ENCODE data around the gene APPBP2. TPM values are rescaled to one million over a fixed set of nuclear protein-coding genes. Genes with fewer than 3 reads are reported as not detected.
"Not testable (repeated sequence)": the region's sequence is repeated elsewhere in the genome, so short reads cannot be mapped to it uniquely, and the experiment has no call there.

The APPBP2 gene
- total RNA-seq, 4 donors from 2014 or later = 24.9 to 35.4 (median 27.9) TPM

GRCh38 chr17:60495260-60495659, 30.8 kb downstream of the APPBP2 start:
- TF ChIP-seq POLR2AphosphoS5 (IDR thresholded peaks at IDR 0.05) (no peak), CTCF (IDR thresholded peaks at IDR 0.05) (no peak), POLR2A (IDR thresholded peaks at IDR 0.05; ENCODE audit: low read depth) (no peak), EP300 (IDR thresholded peaks at IDR 0.05) (no peak)
- WGBS = 100% methylated on average over 2 of the region's 2 CpGs
- Histone ChIP-seq H3K36me3 (peaks cover 20 to 88% (median 67%) of the 10 kb centered on the region in 4 donors), H3K9me3 (no peaks in the 10 kb centered on the region), H3K4me1 (peaks cover 0 to 3% (median 0%) of the 10 kb centered on the region in 4 donors), H3K4me3 (no peak overlapping the region), H3K27me3 (no peaks in the 10 kb centered on the region), H3K27ac (replicated peaks in 1 of 4) (no peak overlapping the region)
- intact Hi-C loops (cut with DNase I) = no loop called here
- DNase-seq (ENCODE audit: extremely low spot score) = no peak

- no peak overlapping the region for H3K27ac ChIP-seq (replicated peaks in 1 of 4)
- DNase-seq (ENCODE audit: extremely low spot score) = no peak
- intact Hi-C loops (cut with DNase I) = no loop called here
- H3K4me1 ChIP-seq = no peaks in the 10 kb centered on the region
- no peaks in the 10 kb centered on the region for H3K9me3 ChIP-seq
- no peak overlapping the region for H3K4me3 ChIP-seq
- TF ChIP-seq CTCF (IDR thresholded peaks at IDR 0.05) = no peak
- TF ChIP-seq EP300 (IDR thresholded peaks at IDR 0.05) = no peak
- TF ChIP-seq POLR2AphosphoS5 (IDR thresholded peaks at IDR 0.05) = no peak
- no peak for TF ChIP-seq POLR2A (IDR thresholded peaks at IDR 0.05; ENCODE audit: low read depth)
- no peaks in the 10 kb centered on the region for H3K27me3 ChIP-seq
- 95% methylated on average over 3 of the region's 3 CpGs for WGBS
- H3K36me3 ChIP-seq = peaks cover 28 to 84% (median 67%) of the 10 kb centered on the region in 4 donors
These were observed 32.2 kb downstream of the APPBP2 start for GRCh38 chr17:60493847-60494321.

GRCh38 chr17:60491771-60492170, 34.3 kb downstream of the APPBP2 start:
- H3K4me1 ChIP-seq = no peaks in the 10 kb centered on the region
- no peak overlapping the region for H3K4me3 ChIP-seq
- no peaks in the 10 kb centered on the region for H3K9me3 ChIP-seq
- intact Hi-C loops (cut with DNase I) = no loop called here
- no peak for TF ChIP-seq CTCF (IDR thresholded peaks at IDR 0.05)
- no peak for TF ChIP-seq EP300 (IDR thresholded peaks at IDR 0.05)
- no peak for TF ChIP-seq POLR2AphosphoS5 (IDR thresholded peaks at IDR 0.05)
- TF ChIP-seq POLR2A (IDR thresholded peaks at IDR 0.05; ENCODE audit: low read depth) = no peak
- H3K36me3 ChIP-seq = peaks cover 32 to 82% (median 69%) of the 10 kb centered on the region in 4 donors
- 97% methylated on average over 3 of the region's 3 CpGs for WGBS
- H3K27me3 ChIP-seq = no peaks in the 10 kb centered on the region
- DNase-seq (ENCODE audit: extremely low spot score) = no peak
- H3K27ac ChIP-seq (replicated peaks in 1 of 4) = no peak overlapping the region

- H3K9me3 ChIP-seq; DNase-seq (ENCODE audit: extremely low spot score): not testable (repeated sequence)
- H3K36me3 ChIP-seq = peaks cover 32 to 71% (median 63%) of the 10 kb centered on the region in 4 donors
These were observed 35.4 kb downstream of the APPBP2 start for GRCh38 chr17:60490594-60490993.

GRCh38 chr17:60481604-60482003, 44.4 kb downstream of the APPBP2 start:
- Histone ChIP-seq H3K4me1 (no peaks in the 10 kb centered on the region), H3K27ac (replicated peaks in 1 of 4) (no peak overlapping the region), H3K36me3 (peaks cover 0 to 15% (median 11%) of the 10 kb centered on the region in 4 donors), H3K27me3 (no peaks in the 10 kb centered on the region), H3K4me3 (no peak overlapping the region), H3K9me3 (no peaks in the 10 kb centered on the region)
- intact Hi-C loops (cut with DNase I) = no loop called here
- 97% methylated on average over 4 of the region's 4 CpGs for WGBS
- TF ChIP-seq CTCF (IDR thresholded peaks at IDR 0.05) = no peak
- TF ChIP-seq POLR2AphosphoS5 (IDR thresholded peaks at IDR 0.05) = no peak
- no peak for TF ChIP-seq POLR2A (IDR thresholded peaks at IDR 0.05; ENCODE audit: low read depth)
- no peak for DNase-seq (ENCODE audit: extremely low spot score)

More at GRCh38 chr17:60490594-60490993, 35.4 kb downstream of the APPBP2 start:
- WGBS = 93% methylated on average over 2 of the region's 2 CpGs
- H3K4me3 ChIP-seq; H3K27ac ChIP-seq (replicated peaks in 1 of 4); intact Hi-C loops (cut with DNase I); H3K4me1 ChIP-seq; H3K27me3 ChIP-seq: not testable (repeated sequence)

Measured in esophagus muscularis mucosa (tissue), 4 donors.